T follicular helper cell (primary cell): ENCODE results near the gene HABP4.

Experiments used
- DNase-seq: peaks from one replicate; pipeline ENCODE4 v3.0.0-alpha.2; 2020; ENCODE audit warnings: low read depth

The HABP4 gene

GRCh38 chr9:96436063-96436455, 13.9 kb upstream of the HABP4 start:
- DNase-seq: no peak

GRCh38 chr9:96436456-96437126, 13.4 kb upstream of the HABP4 start:
- DNase-seq: no peak

- no peak for DNase-seq
Measured at GRCh38 chr9:96437454-96437853, 12.5 kb upstream of the HABP4 start.

GRCh38 chr9:96440671-96441199, 9.2 kb upstream of the HABP4 start:
- no peak for DNase-seq

GRCh38 chr9:96441798-96442445, 8.0 kb upstream of the HABP4 start:
- no peak for DNase-seq

- DNase-seq: no peak
Measured at GRCh38 chr9:96442491-96442890, 7.5 kb upstream of the HABP4 start.

- no peak for DNase-seq
Measured at GRCh38 chr9:96447406-96447805, 2.6 kb upstream of the HABP4 start.

GRCh38 chr9:96448546-96449170, 1.3 kb upstream of the HABP4 start:
- no peak for DNase-seq

- no peak for DNase-seq
Measured at GRCh38 chr9:96449523-96449844, 485 bp upstream of the HABP4 start.

GRCh38 chr9:96450613-96451528, 902 bp downstream of the HABP4 start:
- DNase-seq: peak; percentile 41

GRCh38 chr9:96453625-96454024, 3.7 kb downstream of the HABP4 start:
- DNase-seq: no peak

- DNase-seq: no peak
Measured at GRCh38 chr9:96457266-96457665, 7.3 kb downstream of the HABP4 start.

- DNase-seq: no peak
Measured at GRCh38 chr9:96458226-96458625, 8.3 kb downstream of the HABP4 start.

- DNase-seq: no peak
Measured at GRCh38 chr9:96459268-96460007, 9.5 kb downstream of the HABP4 start.

GRCh38 chr9:96460470-96460869, 10.5 kb downstream of the HABP4 start:
- no peak for DNase-seq

GRCh38 chr9:96460882-96461281, 10.9 kb downstream of the HABP4 start:
- DNase-seq: no peak

- no peak for DNase-seq
Measured at GRCh38 chr9:96461336-96461735, 11.4 kb downstream of the HABP4 start.

GRCh38 chr9:96462541-96462940, 12.6 kb downstream of the HABP4 start:
- no peak for DNase-seq

GRCh38 chr9:96464426-96464825, 14.5 kb downstream of the HABP4 start:
- no peak for DNase-seq

- no peak for DNase-seq
Measured at GRCh38 chr9:96467784-96468183, 17.8 kb downstream of the HABP4 start.

- no peak for DNase-seq
Measured at GRCh38 chr9:96476013-96476412, 26.0 kb downstream of the HABP4 start.

GRCh38 chr9:96476591-96476990, 26.6 kb downstream of the HABP4 start:
- no peak for DNase-seq
